Measurements from ENCODE around the gene REPIN1. TPM values are rescaled to one million over a fixed set of nuclear protein-coding genes. Genes with fewer than 3 reads are reported as not detected.

REPIN1 gene
- total RNA-seq, 4 donors from 2014 or later, result 115 to 332 (median 159) TPM

DNA sequence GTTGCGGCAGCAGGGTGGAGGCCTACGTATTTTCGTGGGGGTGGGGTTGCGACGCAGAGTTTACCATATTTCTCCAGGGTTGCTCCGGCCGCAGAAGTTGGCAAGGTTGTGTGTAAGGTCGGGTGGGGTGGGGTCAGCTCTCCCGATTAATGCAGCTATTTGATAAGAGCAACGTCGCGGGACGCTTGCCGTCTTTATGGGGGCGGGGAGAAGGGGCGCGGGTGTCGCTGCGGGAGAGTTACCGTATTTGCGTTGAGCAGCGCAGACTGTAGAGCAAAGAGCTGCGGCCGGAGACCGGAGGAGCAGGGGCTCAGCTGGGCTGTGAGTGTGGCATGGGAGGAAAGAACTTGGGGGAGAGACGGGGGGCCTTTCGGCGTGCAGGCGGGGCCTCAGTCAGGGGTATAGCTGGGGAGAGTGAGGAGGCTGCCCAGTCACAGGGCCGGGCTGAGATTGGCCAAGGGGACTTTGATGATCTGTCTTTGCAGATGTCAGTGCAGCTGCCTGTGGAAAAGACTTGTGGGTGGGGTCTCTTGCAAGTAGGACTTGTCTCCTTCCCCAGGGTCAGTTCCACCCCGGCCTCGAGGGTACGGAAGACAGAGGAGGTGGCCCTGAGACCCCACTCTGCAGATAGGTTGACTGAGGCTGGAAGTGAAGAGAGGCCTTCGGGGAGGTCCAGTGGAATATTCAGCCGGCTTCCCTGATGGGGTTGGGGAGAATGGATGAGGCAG lies 37.1 kb downstream of the REPIN1 start:
- Histone ChIP-seq H3K9me3 (no peaks in the 10 kb centered on the region), H3K4me1 (peaks cover 5 to 9% of the 10 kb centered on the region in 2 donors), H3K4me3 (peak overlapping the region; percentile 69 to 83 (median 74)), H3K27me3 (no peaks in the 10 kb centered on the region), H3K27ac (peak overlapping the region; percentile 94 to 97 (median 96)), H3K36me3 (no peaks in the 10 kb centered on the region)
- no peak for DNase-seq
- ATAC-seq, result peak; percentile 31 to 50
- intact Hi-C loops (cut with DNase I; ENCODE audit: low total_unique reads), result loop anchor here (1.0 to 10.0 kb wide), 3 partner anchors 15 to 619 kb away; partner anchors contain the start of genes ABCB8, ATG9B and ZNF775
- in situ Hi-C loops (cut with MboI; ENCODE audit: low sequenced_read_pairs in 4 of 4), result loop anchor here in 2 of 4 donors (25.0 kb wide), 1 partner anchor 118 kb away; no protein-coding TSS in a partner anchor
- TF ChIP-seq, protein P1, sequence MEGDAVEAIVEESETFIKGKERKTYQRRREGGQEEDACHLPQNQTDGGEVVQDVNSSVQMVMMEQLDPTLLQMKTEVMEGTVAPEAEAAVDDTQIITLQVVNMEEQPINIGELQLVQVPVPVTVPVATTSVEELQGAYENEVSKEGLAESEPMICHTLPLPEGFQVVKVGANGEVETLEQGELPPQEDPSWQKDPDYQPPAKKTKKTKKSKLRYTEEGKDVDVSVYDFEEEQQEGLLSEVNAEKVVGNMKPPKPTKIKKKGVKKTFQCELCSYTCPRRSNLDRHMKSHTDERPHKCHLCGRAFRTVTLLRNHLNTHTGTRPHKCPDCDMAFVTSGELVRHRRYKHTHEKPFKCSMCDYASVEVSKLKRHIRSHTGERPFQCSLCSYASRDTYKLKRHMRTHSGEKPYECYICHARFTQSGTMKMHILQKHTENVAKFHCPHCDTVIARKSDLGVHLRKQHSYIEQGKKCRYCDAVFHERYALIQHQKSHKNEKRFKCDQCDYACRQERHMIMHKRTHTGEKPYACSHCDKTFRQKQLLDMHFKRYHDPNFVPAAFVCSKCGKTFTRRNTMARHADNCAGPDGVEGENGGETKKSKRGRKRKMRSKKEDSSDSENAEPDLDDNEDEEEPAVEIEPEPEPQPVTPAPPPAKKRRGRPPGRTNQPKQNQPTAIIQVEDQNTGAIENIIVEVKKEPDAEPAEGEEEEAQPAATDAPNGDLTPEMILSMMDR (IDR thresholded peaks at IDR 0.05 in 4 of 5, conservative IDR thresholded peaks at IDR 0.05 in 1 of 5), result no peak

GRCh38 chr7:150406312-150406566 lies 37.6 kb downstream of the REPIN1 start:
- Histone ChIP-seq H3K4me3 (peak overlapping the region; percentile 69 to 83 (median 74)), H3K36me3 (no peaks in the 10 kb centered on the region), H3K27me3 (no peaks in the 10 kb centered on the region), H3K9me3 (no peaks in the 10 kb centered on the region), H3K27ac (peak overlapping the region; percentile 94 to 97 (median 96)), H3K4me1 (peaks cover 5 to 9% of the 10 kb centered on the region in 2 donors)
- intact Hi-C loops (cut with DNase I; ENCODE audit: low total_unique reads), result loop anchor here (10.0 kb wide), 1 partner anchor 619 kb away; the partner anchor contains the start of genes ABCB8 and ATG9B
- ATAC-seq (no peak), DNase-seq (no peak)
- in situ Hi-C loops (cut with MboI; ENCODE audit: low sequenced_read_pairs in 4 of 4), result loop anchor here in 2 of 4 donors (25.0 kb wide), 1 partner anchor 119 kb away; no protein-coding TSS in a partner anchor
- TF ChIP-seq POLR2A (IDR thresholded peaks at IDR 0.05), result no peak
- TF ChIP-seq, protein P1 (IDR thresholded peaks at IDR 0.05 in 4 of 5, conservative IDR thresholded peaks at IDR 0.05 in 1 of 5), result no peak

DNA sequence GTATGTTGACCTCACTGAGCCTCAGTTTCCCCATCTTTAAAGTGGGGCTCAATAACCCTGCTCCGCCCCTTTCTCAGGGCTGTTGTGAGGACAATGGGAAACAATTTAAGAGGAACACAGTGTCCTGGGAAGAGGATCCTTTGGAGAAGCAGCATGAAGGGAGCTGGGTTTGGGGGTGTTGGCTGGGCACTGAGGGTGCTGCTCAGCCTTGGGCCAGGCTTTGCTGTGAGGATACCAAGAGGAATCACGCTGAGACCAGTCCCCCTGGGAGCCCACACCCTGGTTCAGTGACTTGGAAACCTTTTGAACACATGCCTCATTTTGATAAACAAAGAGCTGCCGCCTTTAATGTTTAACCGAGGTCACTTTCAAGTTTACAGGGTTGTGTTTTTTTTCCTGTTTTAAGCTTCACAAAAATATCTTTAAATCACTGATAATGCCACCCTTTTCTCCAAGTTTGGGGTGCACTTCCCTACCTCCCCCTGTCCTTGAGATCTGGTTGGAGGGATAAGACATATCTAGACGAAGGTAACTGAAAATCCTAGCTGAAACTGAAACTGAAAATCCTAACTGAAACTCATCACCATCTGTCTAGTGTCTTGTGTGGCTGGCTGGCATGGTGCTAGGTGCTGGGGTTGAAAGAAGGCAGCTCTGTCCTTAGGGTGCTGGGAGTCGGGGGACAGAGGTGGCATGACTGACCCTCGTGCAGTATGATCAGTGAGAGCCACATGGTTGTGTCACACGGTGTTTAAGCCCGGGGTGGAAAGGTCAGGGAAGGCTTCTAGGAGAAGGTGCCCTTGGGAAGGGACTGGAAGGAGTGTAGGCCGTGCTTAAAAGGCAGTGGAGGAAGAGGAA lies 38.2 kb downstream of the REPIN1 start:
- intact Hi-C loops (cut with DNase I; ENCODE audit: low total_unique reads), result loop anchor here (10.0 kb wide), 1 partner anchor 618 kb away; the partner anchor contains the start of genes ABCB8 and ATG9B

More for the DNA sequence above, 38.2 kb downstream of the REPIN1 start:
- Histone ChIP-seq H3K36me3 (no peaks in the 10 kb centered on the region), H3K4me3 (no peak overlapping the region), H3K27me3 (no peaks in the 10 kb centered on the region), H3K27ac (peak overlapping the region; percentile 94 to 97 (median 96)), H3K4me1 (peaks cover 5 to 9% of the 10 kb centered on the region in 2 donors), H3K9me3 (no peaks in the 10 kb centered on the region)
- TF ChIP-seq POLR2A (IDR thresholded peaks at IDR 0.05), result no peak
- TF ChIP-seq, protein P1 (IDR thresholded peaks at IDR 0.05 in 4 of 5, conservative IDR thresholded peaks at IDR 0.05 in 1 of 5), result no peak
- ATAC-seq, result no peak
- no peak for DNase-seq
- in situ Hi-C loops (cut with MboI; ENCODE audit: low sequenced_read_pairs in 4 of 4), result loop anchor here in 2 of 4 donors (25.0 kb wide), 1 partner anchor 119 kb away; no protein-coding TSS in a partner anchor

Measured in gastrocnemius medialis (tissue), 4 donors.